Glutamatergic neuron (in vitro differentiated cells): Measurements from ENCODE around the gene CATSPER3. TPM values are rescaled to one million over a fixed set of nuclear protein-coding genes. Genes with fewer than 3 reads are reported as not detected.

ENCODE experiments used
- DNase-seq: peaks from one replicate; pipeline ENCODE4 v3.0.0; 2022
- H3K27ac Mint-ChIP-seq: one replicate; pipeline ENCODE4 v1.8.0; 2020; ENCODE audit warnings: mild to moderate bottlenecking, mixed read lengths, inconsistent platforms; ENCODE audit not compliant: unreplicated experiment
- H3K27me3 Mint-ChIP-seq: one replicate; pipeline ENCODE4 v1.8.0; 2020; ENCODE audit warnings: mild to moderate bottlenecking, moderate library complexity, mixed read lengths, inconsistent platforms; ENCODE audit not compliant: unreplicated experiment
- H3K36me3 Mint-ChIP-seq: one replicate; pipeline ENCODE4 v1.8.0; 2020; ENCODE audit warnings: mild to moderate bottlenecking, mixed read lengths, inconsistent platforms; ENCODE audit not compliant: unreplicated experiment
- H3K4me1 Mint-ChIP-seq: one replicate; pipeline ENCODE4 v1.8.0; 2020; ENCODE audit warnings: mild to moderate bottlenecking, low read depth, mixed read lengths, inconsistent platforms; ENCODE audit not compliant: unreplicated experiment
- H3K4me3 Mint-ChIP-seq: one replicate; pipeline ENCODE4 v1.8.0; 2020; ENCODE audit warnings: mild to moderate bottlenecking, mixed read lengths, inconsistent platforms; ENCODE audit not compliant: unreplicated experiment
- H3K9me3 Mint-ChIP-seq: one replicate; pipeline ENCODE4 v1.8.0; 2020; ENCODE audit warnings: mild to moderate bottlenecking, moderate library complexity, mixed read lengths, inconsistent platforms; ENCODE audit not compliant: unreplicated experiment
- CTCF ChIP-seq: fragments of 200-600 bp; sonication (generic); IDR thresholded peaks from one replicate; pipeline ENCODE4 v1.5.0; 2021; ENCODE audit not compliant: partially characterized antibody, unreplicated experiment
- total RNA-seq: library from RNA; stranded (reverse); fragmentation: NEBNext Ultra II Directional; extraction: Animal tissue kit (Norgen Biotek cat#: 25700); gene quantifications from one replicate; pipeline ENCODE4 v1.2.1, GENCODE V29; 2021; ENCODE audit not compliant: unreplicated experiment

The CATSPER3 gene
- total RNA-seq, 1 donor from 2014 or later = 0.54 TPM

GRCh38 chr5:135018457-135018856 is 50.8 kb downstream of the CATSPER3 start:
- DNase-seq = peak; percentile 1
- peaks cover 6% of the 10 kb centered on the region for H3K4me1 Mint-ChIP-seq
- no peak overlapping the region for H3K4me3 Mint-ChIP-seq
- peaks cover 4% of the 10 kb centered on the region for H3K27me3 Mint-ChIP-seq
- H3K9me3 Mint-ChIP-seq = no peaks in the 10 kb centered on the region
- no peak overlapping the region for H3K27ac Mint-ChIP-seq
- no peak for TF ChIP-seq CTCF
- H3K36me3 Mint-ChIP-seq = no peaks in the 10 kb centered on the region

GRCh38 chr5:135019314-135019713 is 51.6 kb downstream of the CATSPER3 start:
- Mint-ChIP-seq H3K4me3 (no peak overlapping the region), H3K27me3 (peaks cover 4% of the 10 kb centered on the region), H3K9me3 (no peaks in the 10 kb centered on the region), H3K4me1 (peaks cover 3% of the 10 kb centered on the region), H3K36me3 (no peaks in the 10 kb centered on the region), H3K27ac (no peak overlapping the region)
- peak; percentile 5 for DNase-seq
- TF ChIP-seq CTCF = no peak

GRCh38 chr5:135020111-135020895 is 52.6 kb downstream of the CATSPER3 start:
- H3K27ac Mint-ChIP-seq = no peak overlapping the region
- H3K36me3 Mint-ChIP-seq = no peaks in the 10 kb centered on the region
- H3K4me3 Mint-ChIP-seq = no peak overlapping the region
- H3K9me3 Mint-ChIP-seq = no peaks in the 10 kb centered on the region
- H3K27me3 Mint-ChIP-seq = peaks cover 5% of the 10 kb centered on the region
- no peak for TF ChIP-seq CTCF
- peak; percentile 16 for DNase-seq
- H3K4me1 Mint-ChIP-seq = no peaks in the 10 kb centered on the region

- DNase-seq = no peak
- H3K27ac Mint-ChIP-seq = no peak overlapping the region
- no peak overlapping the region for H3K4me3 Mint-ChIP-seq
- peaks cover 2% of the 10 kb centered on the region for H3K4me1 Mint-ChIP-seq
- H3K9me3 Mint-ChIP-seq = peaks cover 17% of the 10 kb centered on the region
- peaks cover 38% of the 10 kb centered on the region for H3K27me3 Mint-ChIP-seq
- TF ChIP-seq CTCF = no peak
- H3K36me3 Mint-ChIP-seq = peaks cover 5% of the 10 kb centered on the region
Measured at GRCh38 chr5:135024956-135025729, 57.4 kb downstream of the CATSPER3 start.
